Measurements from ENCODE around the gene ATP8B2.
A peak's percentile ranks its signal among the peaks of the same experiment; 100 is the strongest.
"Not testable (repeated sequence)": the region's sequence is repeated elsewhere in the genome, so short reads cannot be mapped to it uniquely, and the experiment has no call there.

The ATP8B2 gene

GRCh38 chr1:154348429-154349076 is 23.2 kb downstream of the ATP8B2 start:
- DNase-seq: no peak

GRCh38 chr1:154349121-154349520 is 23.8 kb downstream of the ATP8B2 start:
- no peak for DNase-seq

DNA sequence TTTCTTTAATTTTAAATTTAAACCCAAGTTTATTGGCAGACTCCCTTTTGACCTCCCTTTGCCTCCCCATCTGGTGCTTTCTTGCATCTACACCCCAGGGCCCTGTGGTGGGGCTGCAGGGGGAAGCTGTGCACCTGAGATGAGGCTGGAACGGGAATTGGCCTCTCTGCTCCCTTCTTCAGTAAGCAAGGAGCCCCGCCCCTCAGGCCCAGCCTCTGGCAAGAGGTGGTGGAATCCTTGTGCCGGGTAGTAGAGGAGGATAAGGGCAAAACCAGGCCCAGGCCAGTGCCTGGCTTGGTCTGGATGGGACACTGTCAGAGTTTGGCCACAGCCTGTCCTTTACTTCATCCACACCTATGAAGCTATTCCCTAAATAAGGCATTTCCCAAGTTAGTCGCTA is 25.1 kb downstream of the ATP8B2 start:
- no peak for DNase-seq

GRCh38 chr1:154351363-154352068 is 26.2 kb downstream of the ATP8B2 start:
- no peak for DNase-seq

- DNase-seq: no peak
Observed at GRCh38 chr1:154352245-154352580, 26.9 kb downstream of the ATP8B2 start.

DNA sequence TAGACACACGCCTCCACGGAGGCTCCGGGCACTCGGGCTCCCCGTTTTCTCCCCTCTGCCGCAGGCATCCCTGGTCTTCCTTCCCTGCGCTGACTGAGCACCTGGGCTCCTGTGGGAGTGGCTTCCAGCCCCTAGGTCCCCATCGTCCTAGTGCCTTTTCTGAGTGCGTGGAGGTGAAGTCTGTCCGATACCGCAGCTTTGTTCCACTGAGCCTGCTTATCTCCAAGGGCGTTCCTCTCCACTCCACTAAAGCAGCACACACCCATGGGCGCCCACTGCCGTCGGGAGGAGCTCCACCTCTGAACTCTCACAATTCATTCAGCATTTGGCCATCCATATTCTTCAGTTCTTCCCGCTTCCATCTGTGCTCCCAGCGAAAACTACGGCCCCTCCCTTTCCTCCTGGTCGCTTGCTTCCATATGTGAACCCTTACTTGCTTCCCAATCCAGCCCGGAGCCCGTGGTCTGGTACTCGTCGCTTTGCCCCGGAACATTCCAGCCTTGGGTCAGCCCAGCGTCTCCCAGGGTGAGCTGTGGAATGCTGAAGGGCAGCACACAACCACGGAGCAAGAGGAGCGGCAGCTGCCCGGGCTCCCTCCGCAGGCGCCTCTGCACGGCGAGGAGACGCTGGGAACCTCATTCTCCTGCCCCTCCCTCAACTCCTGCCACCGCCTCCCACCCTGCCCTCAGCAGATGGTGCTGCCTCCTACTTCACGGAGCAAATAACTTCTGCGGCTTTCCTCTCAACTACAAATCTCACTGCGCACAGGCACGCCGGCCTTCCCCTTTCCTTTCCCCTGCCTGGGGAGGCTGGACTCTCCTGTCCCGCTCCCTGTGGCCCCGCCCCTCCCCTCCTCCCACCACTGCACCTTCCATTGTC is 27.5 kb downstream of the ATP8B2 start:
- DNase-seq: peak; percentile 54

- peak; percentile 83 for DNase-seq
Observed at GRCh38 chr1:154353460-154353904, 28.2 kb downstream of the ATP8B2 start.

- no peak for DNase-seq
Observed at GRCh38 chr1:154353966-154354365, 28.6 kb downstream of the ATP8B2 start.

DNA sequence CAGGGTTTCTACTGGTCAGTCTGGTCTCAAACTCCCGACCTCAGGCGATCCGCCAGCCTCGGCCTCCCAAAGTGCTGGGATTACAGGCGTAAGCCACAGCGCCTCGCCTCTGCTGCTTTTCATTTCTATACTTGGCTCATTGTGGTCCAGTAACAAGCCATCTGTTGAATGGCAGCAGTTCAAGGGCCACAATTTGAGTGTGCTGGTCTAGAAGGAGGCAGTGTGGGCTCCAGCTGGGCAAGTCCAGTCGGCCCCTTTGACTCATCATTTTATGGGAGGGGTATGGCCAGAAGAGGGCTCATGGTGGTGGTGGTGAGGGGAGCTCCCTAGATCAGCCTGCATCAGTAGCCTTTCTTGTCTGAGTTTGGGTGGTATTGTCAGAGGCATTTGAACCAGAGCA is 33.2 kb downstream of the ATP8B2 start:
- DNase-seq: no peak

DNA sequence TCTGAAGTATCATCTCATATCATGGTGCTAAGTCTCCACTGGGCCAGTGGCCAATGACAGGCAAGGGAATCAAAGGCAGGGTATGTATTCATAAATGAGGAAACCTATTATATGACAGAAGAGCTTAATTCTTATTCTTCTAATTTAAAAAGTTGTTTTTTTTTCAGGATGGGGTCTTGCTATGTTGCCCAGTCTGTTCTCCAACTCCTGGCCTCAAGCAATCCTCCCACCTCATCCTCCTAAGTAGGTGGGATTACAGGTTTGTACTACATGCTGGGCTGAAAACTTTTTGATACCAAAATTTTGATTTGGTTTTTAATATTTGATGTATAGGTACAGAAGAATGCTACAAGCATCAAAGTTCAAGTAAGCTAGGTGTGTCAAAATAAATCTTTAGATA is 35.0 kb downstream of the ATP8B2 start:
- DNase-seq: no peak

GRCh38 chr1:154360881-154361280 is 35.6 kb downstream of the ATP8B2 start:
- DNase-seq: not testable (repeated sequence)

- DNase-seq: no peak
Observed at GRCh38 chr1:154361357-154361756, 36.0 kb downstream of the ATP8B2 start.

- no peak for DNase-seq
Observed at GRCh38 chr1:154371436-154371835, 46.1 kb downstream of the ATP8B2 start.

DNA sequence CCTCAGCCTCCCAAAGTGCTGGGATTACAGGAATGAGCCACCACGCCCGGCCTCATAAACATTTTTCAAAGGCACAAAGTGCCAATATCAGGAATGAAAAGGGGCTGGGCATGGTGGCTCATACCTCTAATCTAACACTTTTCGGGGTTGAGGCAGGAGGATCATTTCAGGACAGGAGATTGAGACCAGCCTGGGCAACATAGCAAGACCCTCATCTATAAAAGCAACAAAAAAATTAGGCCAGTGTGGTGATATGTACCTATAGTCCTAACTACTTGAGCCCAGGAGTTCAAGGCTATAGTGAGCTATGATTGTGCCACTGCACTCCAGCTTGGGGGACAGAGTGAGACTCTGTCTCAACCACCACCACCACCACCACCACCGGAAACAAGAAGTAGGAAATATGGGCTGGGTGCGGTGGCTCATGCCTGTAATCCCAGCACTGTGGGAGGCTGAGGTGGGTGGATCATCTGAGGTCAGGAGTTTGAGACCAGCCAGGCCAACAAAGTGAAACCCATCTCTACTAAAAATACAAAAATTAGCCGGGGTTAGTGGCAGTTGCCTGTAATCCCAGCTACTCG is 48.5 kb downstream of the ATP8B2 start:
- peak; percentile 43 for DNase-seq

GRCh38 chr1:154379301-154379700 is 54.0 kb downstream of the ATP8B2 start:
- no peak for DNase-seq

- no peak for DNase-seq
Observed at GRCh38 chr1:154384650-154385489, 59.5 kb downstream of the ATP8B2 start.

- peak; percentile 60 for DNase-seq
Observed at GRCh38 chr1:154386643-154387352, 61.5 kb downstream of the ATP8B2 start.

DNA sequence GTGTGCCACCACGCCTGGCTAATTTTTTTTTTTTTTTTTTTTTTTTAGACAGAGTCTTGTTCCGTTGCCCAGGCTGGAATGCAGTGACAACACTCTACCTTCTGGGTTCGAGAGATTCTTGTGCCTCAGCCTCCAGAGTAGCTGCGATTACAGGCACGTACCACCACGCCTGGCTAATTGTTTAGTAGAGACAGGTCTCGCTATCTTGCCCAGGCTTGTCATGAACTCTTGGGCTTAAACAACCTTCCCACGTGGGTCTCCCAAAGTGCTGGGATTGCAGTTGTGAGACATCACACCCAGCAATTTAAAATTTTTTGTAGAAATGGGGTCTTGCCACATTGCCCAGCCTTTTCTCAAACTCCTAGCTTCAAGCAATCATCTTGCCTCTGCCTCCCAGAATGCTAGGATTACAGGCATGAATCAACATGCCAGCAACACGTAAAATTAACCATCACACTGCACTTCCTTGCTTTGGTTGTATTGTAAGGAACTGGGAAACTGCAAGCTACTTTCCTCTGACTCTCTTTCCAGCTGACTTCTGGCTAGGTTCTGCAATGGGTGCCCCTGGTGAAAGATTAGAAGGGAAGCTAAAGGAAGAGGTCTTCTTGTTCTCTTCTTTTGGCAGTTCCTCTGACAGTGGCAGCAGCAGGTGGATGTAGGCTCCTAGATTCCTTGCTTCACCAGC is 65.9 kb downstream of the ATP8B2 start:
- DNase-seq: peak; percentile 53

GRCh38 chr1:154398141-154398540 is 72.8 kb downstream of the ATP8B2 start:
- peak; percentile 31 for DNase-seq

DNA sequence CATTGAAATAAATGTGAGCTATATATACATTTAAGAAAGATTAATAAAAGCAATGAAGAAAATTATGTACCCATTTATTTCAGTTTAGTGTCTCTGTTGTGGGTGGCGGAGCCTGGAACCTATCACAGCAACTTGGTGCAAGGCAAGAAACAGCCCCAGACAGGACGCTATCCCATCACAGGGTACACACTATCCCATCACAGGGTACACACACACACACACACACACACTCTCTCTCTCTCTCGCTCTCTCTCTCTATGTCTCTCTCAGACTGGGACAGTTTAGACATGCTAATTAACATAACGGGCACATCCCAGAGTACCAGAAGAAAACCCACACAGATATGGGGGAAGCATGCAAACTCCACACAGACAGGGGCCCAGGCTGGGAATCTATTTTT is 73.4 kb downstream of the ATP8B2 start:
- DNase-seq: no peak

GRCh38 chr1:154400381-154400801 is 75.1 kb downstream of the ATP8B2 start:
- peak; percentile 64 for DNase-seq

Measured in suppressor macrophage treated with lipopolysaccharide for 4 hours (primary cell).